SU-DHL-6 (cell line): Measurements from ENCODE around the gene MINDY4B.

Experiments
- EZH2phosphoT487 ChIP-seq: fragments of 200-600 bp; sonication (generic), shearing (Covaris generic); conservative IDR thresholded peaks from 2 replicates; pipeline ENCODE4 v1.6.1; 2018; ENCODE audit warnings: mild to moderate bottlenecking, antibody characterized with exemption, low read length, moderate library complexity, mixed read lengths
- TF ChIP-seq, protein P1 (sequence below): fragments of 200-600 bp; sonication (generic); IDR thresholded peaks from one replicate; pipeline ENCODE4 v1.5.1; 2017; ENCODE audit warnings: antibody characterized with exemption, mild to moderate bottlenecking, low read length, moderate library complexity; ENCODE audit not compliant: insufficient read depth, poor library complexity, severe bottlenecking

- TF ChIP-seq, protein P1, sequence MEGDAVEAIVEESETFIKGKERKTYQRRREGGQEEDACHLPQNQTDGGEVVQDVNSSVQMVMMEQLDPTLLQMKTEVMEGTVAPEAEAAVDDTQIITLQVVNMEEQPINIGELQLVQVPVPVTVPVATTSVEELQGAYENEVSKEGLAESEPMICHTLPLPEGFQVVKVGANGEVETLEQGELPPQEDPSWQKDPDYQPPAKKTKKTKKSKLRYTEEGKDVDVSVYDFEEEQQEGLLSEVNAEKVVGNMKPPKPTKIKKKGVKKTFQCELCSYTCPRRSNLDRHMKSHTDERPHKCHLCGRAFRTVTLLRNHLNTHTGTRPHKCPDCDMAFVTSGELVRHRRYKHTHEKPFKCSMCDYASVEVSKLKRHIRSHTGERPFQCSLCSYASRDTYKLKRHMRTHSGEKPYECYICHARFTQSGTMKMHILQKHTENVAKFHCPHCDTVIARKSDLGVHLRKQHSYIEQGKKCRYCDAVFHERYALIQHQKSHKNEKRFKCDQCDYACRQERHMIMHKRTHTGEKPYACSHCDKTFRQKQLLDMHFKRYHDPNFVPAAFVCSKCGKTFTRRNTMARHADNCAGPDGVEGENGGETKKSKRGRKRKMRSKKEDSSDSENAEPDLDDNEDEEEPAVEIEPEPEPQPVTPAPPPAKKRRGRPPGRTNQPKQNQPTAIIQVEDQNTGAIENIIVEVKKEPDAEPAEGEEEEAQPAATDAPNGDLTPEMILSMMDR: no peak
- TF ChIP-seq EZH2phosphoT487: no peak
Measured at GRCh38 chr3:150921209-150921608, 16.0 kb upstream of the MINDY4B start.
